ENCODE results near the gene PTPN6. TPM values are rescaled to one million over a fixed set of nuclear protein-coding genes. Genes with fewer than 3 reads are reported as not detected.
A peak's percentile ranks its signal among the peaks of the same experiment; 100 is the strongest.

PTPN6 gene
- total and polyA plus RNA-seq, 10 of the 15 experiments (the other 5 are each of a cell fraction or from before 2014, with no cell fraction given), result 229 to 457 (median 370) TPM

DNA sequence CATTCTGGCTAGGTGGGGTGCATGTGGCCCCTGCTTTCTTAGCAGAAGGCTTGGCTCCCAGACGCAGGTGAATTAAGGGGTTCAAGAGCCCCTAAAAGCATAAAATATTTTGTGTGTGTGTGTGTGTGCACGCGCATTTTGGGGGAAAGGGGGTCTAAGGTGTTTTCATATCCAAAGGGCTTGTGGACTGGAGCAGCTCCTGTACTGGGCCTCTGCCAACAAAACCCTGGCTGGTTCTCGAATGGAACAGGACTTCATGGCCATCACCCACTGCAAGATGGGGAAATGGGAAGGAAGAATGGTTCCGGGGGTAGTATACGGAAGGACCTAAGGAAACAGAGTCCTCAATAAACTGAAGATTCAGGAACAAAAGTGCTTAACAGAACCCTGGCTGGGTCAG, 27.3 kb upstream of the PTPN6 start:
- BruUV-seq (replicated peaks), result no TSS peak
- Histone ChIP-seq H3K36me3 (ENCODE audit: control insufficient read depth in 2 of 2, insufficient read depth in 2 of 2, low read length in 1 of 2) (peaks cover 0 to 8% of the 10 kb centered on the region in 2 experiments; a peak in 2 of 4 replicates), H3K9ac (ENCODE audit: control insufficient read depth, insufficient read depth, low read length) (no peak overlapping the region), H3K27ac (ENCODE audit: control insufficient read depth, insufficient read depth) (no peak overlapping the region), H3K9me3 (replicated peaks; ENCODE audit: control insufficient read depth, insufficient read depth, low read length) (no peaks in the 10 kb centered on the region), H3K4me1 (ENCODE audit: control insufficient read depth, insufficient read depth, low read length) (peaks cover 51% of the 10 kb centered on the region), H4K20me1 (ENCODE audit: control insufficient read depth, insufficient read depth) (no peaks in the 10 kb centered on the region), H3K79me2 (ENCODE audit: control insufficient read depth, insufficient read depth, low read length) (peaks cover 20% of the 10 kb centered on the region), H3K4me2 (ENCODE audit: control insufficient read depth, insufficient read depth) (peak overlapping the region; percentile 70; the same call in 1 of the 2 replicates), H3K4me3 (no peak overlapping the region), H2AFZ (ENCODE audit: control insufficient read depth, low read depth, low read length) (no peak overlapping the region), H3K27me3 (replicated peaks in 1 of 2; ENCODE audit: control insufficient read depth in 2 of 2, insufficient read depth in 2 of 2, low read length in 1 of 2) (no peaks in the 10 kb centered on the region)
- in situ Hi-C loops (cut with MboI) (no loop called here), intact Hi-C loops (cut with micrococcal nuclease; ENCODE audit: unreplicated experiment) (loop anchor here (2.0 to 5.0 kb wide), 4 partner anchors 15 to 188 kb away; partner anchors contain the start of gene C1R)
- FAIRE-seq (no peak), DNase-seq (ENCODE audit: low read depth, low spot score) (no peak), ATAC-seq (no peak)
- ChIA-PET CTCF (interaction anchor here (0.6 to 6.2 kb wide), 27 partner anchors 8 to 796 kb away, joined by 3 to 111 read pairs (median 8); partner anchors contain the start of genes C12orf57, C1RL, ENO2 and LRRC23), SMC1A (ENCODE audit: uncharacterized antibody, unreplicated experiment) (interaction anchor here (0.6 to 3.9 kb wide), 10 partner anchors 14 to 189 kb away, joined by 3 to 29 read pairs (median 5); partner anchors contain the start of genes C12orf57, LPCAT3 and RNU7-1), RAD21 (ENCODE audit: unreplicated experiment) (interaction anchor here (1.3 to 4.6 kb wide), 6 partner anchors 14 to 188 kb away, joined by 4 to 45 read pairs (median 11); partner anchors contain the start of genes C12orf57, RNU7-1 and SPSB2), POLR2A (interaction anchor here (0.6 to 4.8 kb wide), 6 partner anchors 9 to 54 kb away, joined by 3 to 28 read pairs (median 5); partner anchors contain the start of genes C12orf57 and RNU7-1)
- TF ChIP-seq MXI1 (IDR thresholded peaks at IDR 0.05; ENCODE audit: low read depth, low read length) (0 out of 2 replicates have a peak, but pooled peaks have one; percentile 23), ZSCAN29 (IDR thresholded peaks at IDR 0.05) (no peak)
- 56% methylated on average over 6 of the region's 6 CpGs for WGBS (ENCODE audit: insufficient coverage, insufficient replicate concordance, low lambda C conversion rate, missing lambda C conversion rate)

DNA sequence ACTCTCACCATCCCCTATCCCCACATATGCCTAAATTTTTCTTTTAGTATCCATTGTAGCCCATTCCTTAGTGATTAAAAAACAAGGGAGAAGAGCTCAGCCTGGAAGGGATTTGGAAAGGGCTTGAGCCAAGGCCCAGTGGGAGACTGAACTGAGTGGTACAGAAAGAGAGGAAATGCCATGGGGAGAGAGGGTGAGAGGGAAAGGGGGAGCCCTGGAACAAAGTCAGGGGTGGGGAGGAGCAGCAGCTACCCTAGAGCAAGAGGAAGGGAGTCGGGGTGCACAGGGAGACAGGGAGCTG, 26.0 kb upstream of the PTPN6 start:
- FAIRE-seq, result no peak

More for the DNA sequence above, 26.0 kb upstream of the PTPN6 start:
- no TSS peak for BruUV-seq (replicated peaks)
- ChIA-PET SMC1A (ENCODE audit: uncharacterized antibody, unreplicated experiment) (interaction anchor here (1.0 to 3.9 kb wide), 12 partner anchors 8 to 182 kb away, joined by 3 to 29 read pairs (median 4); partner anchors contain the start of genes C12orf57 and RNU7-1), RAD21 (ENCODE audit: unreplicated experiment) (interaction anchor here (0.9 to 4.6 kb wide), 11 partner anchors 11 to 187 kb away, joined by 3 to 45 read pairs (median 7); partner anchors contain the start of genes C12orf57, C1RL, LPCAT3 and RNU7-1), POLR2A (interaction anchor here (0.5 to 4.8 kb wide), 15 partner anchors 11 to 464 kb away, joined by 3 to 28 read pairs (median 4); partner anchors contain the start of genes C12orf57, C1RL, ENO2 and RNU7-1), CTCF (interaction anchor here (0.5 to 6.2 kb wide), 22 partner anchors 8 to 185 kb away, joined by 3 to 111 read pairs (median 10); partner anchors contain the start of genes C12orf57, C1RL, ENO2 and LPCAT3)
- peaks cover 0 to 8% of the 10 kb centered on the region in 2 experiments; a peak in 2 of 4 replicates for H3K36me3 ChIP-seq (ENCODE audit: control insufficient read depth in 2 of 2, insufficient read depth in 2 of 2, low read length in 1 of 2)
- no peaks in the 10 kb centered on the region for H3K27me3 ChIP-seq (replicated peaks in 1 of 2; ENCODE audit: control insufficient read depth in 2 of 2, insufficient read depth in 2 of 2, low read length in 1 of 2)
- DNase-seq (ENCODE audit: low read depth, low spot score) (no peak), ATAC-seq (no peak)
- no peaks in the 10 kb centered on the region for H4K20me1 ChIP-seq (ENCODE audit: control insufficient read depth, insufficient read depth)
- no peak overlapping the region for H3K27ac ChIP-seq (ENCODE audit: control insufficient read depth, insufficient read depth)
- in situ Hi-C loops (cut with MboI) (no loop called here), intact Hi-C loops (cut with micrococcal nuclease; ENCODE audit: unreplicated experiment) (loop anchor here (2.0 kb wide), 2 partner anchors 14 to 56 kb away; no protein-coding TSS in a partner anchor)
- H2AFZ ChIP-seq (ENCODE audit: control insufficient read depth, low read depth, low read length), result no peak overlapping the region
- no peak overlapping the region for H3K4me2 ChIP-seq (ENCODE audit: control insufficient read depth, insufficient read depth)
- H3K4me1 ChIP-seq (ENCODE audit: control insufficient read depth, insufficient read depth, low read length), result peaks cover 52% of the 10 kb centered on the region
- H3K4me3 ChIP-seq, result no peak overlapping the region
- H3K9me3 ChIP-seq (replicated peaks; ENCODE audit: control insufficient read depth, insufficient read depth, low read length), result no peaks in the 10 kb centered on the region
- peaks cover 34% of the 10 kb centered on the region for H3K79me2 ChIP-seq (ENCODE audit: control insufficient read depth, insufficient read depth, low read length)
- TF ChIP-seq TCF12 (IDR thresholded peaks at IDR 0.05; ENCODE audit: low read depth, low read length), result no peak
- TF ChIP-seq NFYB (IDR thresholded peaks at IDR 0.05; ENCODE audit: insufficient read depth, low read depth, low read length), result no peak
- no peak for TF ChIP-seq SPI1 (IDR thresholded peaks at IDR 0.05; ENCODE audit: borderline replicate concordance, insufficient read depth, low read depth, low read length)
- no peak for TF ChIP-seq STAT3 (IDR thresholded peaks at IDR 0.05; ENCODE audit: low read depth, low read length)
- no peak for TF ChIP-seq TCF7 (IDR thresholded peaks at IDR 0.05; ENCODE audit: borderline replicate concordance)
- no peak for TF ChIP-seq PKNOX1 (IDR thresholded peaks at IDR 0.05)
- TF ChIP-seq USF2 (IDR thresholded peaks at IDR 0.05; ENCODE audit: borderline replicate concordance, low read depth, low read length), result no peak
- TF ChIP-seq CREM (IDR thresholded peaks at IDR 0.05; ENCODE audit: low read depth), result no peak
- TF ChIP-seq ATF7 (IDR thresholded peaks at IDR 0.05; ENCODE audit: low read depth), result no peak
- TF ChIP-seq SUPT20H (IDR thresholded peaks at IDR 0.05; ENCODE audit: borderline replicate concordance, control insufficient read depth, low read depth, low read length), result no peak
- no peak for TF ChIP-seq SRF (IDR thresholded peaks at IDR 0.05; ENCODE audit: low read depth in 2 of 2, low read length in 2 of 2)
- no peak for TF ChIP-seq POU2F2 (IDR thresholded peaks at IDR 0.05; ENCODE audit: borderline replicate concordance, low read depth, low read length)
- WGBS (ENCODE audit: insufficient coverage, insufficient replicate concordance, low lambda C conversion rate, missing lambda C conversion rate), result 100% methylated on average over 1 of the region's 1 CpG
- no peak overlapping the region for H3K9ac ChIP-seq (ENCODE audit: control insufficient read depth, insufficient read depth, low read length)

Measured in GM12878 (cell line).